Caco-2 (cell line): ENCODE measurements around the gene NCKAP5. TPM values are rescaled to one million over a fixed set of nuclear protein-coding genes. Genes with fewer than 3 reads are reported as not detected.

Experiments
- BruUV-seq: library from RNA; stranded (reverse); fragments of 400-500 nt; replicated peaks from 2 replicates; lab custom pipeline; 2021; lab: Mats Ljungman, UMichigan
- CTCF ChIA-PET: fragments of 300-600 bp; sonication (Branson Sonifier 250); formaldehyde crosslinking; loops from one replicate; lab custom pipeline; 2022; ENCODE audit warnings: antibody characterized with exemption; lab: Charles Lee
- POLR2A ChIA-PET: fragments of 300-600 bp; sonication (Branson Sonifier 250); formaldehyde crosslinking; loops from one replicate; lab custom pipeline; 2022; ENCODE audit warnings: antibody characterized with exemption; lab: Charles Lee
- DNase-seq, 2 experiments: peaks; one replicate each; pipeline versions ENCODE4 v3.0.0 to v3.0.0-alpha.2; 2020 to 2022
- H3K27me3 ChIP-seq: replicated peaks from 2 replicates; pipeline ENCODE4 v1.6.0; 2011; ENCODE audit warnings: low read length; ENCODE audit not compliant: control insufficient read depth, insufficient read depth
- H3K36me3 ChIP-seq: 2 replicates; pipeline ENCODE4 v1.5.1; 2011; ENCODE audit warnings: low read length; ENCODE audit not compliant: control insufficient read depth, insufficient read depth
- H3K4me1 ChIP-seq: fragments of 250-450 bp; sonication (Bioruptor Pico); 2 replicates; pipeline ENCODE4 v1.5.1; 2020; ENCODE audit warnings: mild to moderate bottlenecking
- H3K4me3 ChIP-seq: 2 replicates; pipeline ENCODE4 v1.5.1; 2011; ENCODE audit warnings: low read depth, mild to moderate bottlenecking, control low read depth, low read length
- H3K9me3 ChIP-seq: fragments of 250-450 bp; sonication (Bioruptor Pico); 2 replicates; pipeline ENCODE4 v1.5.1; 2020; ENCODE audit warnings: mild to moderate bottlenecking, moderate library complexity
- H3K27ac Mint-ChIP-seq: one replicate; pipeline ENCODE4 v1.8.0; 2022; ENCODE audit warnings: mixed read lengths; ENCODE audit not compliant: unreplicated experiment
- H3K27me3 Mint-ChIP-seq: one replicate; pipeline ENCODE4 v1.8.0; 2022; ENCODE audit warnings: mixed read lengths; ENCODE audit not compliant: insufficient read depth, unreplicated experiment
- H3K36me3 Mint-ChIP-seq: one replicate; pipeline ENCODE4 v1.8.0; 2022; ENCODE audit warnings: mild to moderate bottlenecking, mixed read lengths; ENCODE audit not compliant: insufficient read depth, unreplicated experiment
- H3K4me1 Mint-ChIP-seq: one replicate; pipeline ENCODE4 v1.8.0; 2022; ENCODE audit warnings: low read depth, mixed read lengths; ENCODE audit not compliant: unreplicated experiment
- H3K4me3 Mint-ChIP-seq: one replicate; pipeline ENCODE4 v1.8.0; 2022; ENCODE audit warnings: mild to moderate bottlenecking, moderate library complexity, mixed read lengths; ENCODE audit not compliant: unreplicated experiment
- H3K9me3 Mint-ChIP-seq: one replicate; pipeline ENCODE4 v1.8.0; 2022; ENCODE audit warnings: mixed read lengths; ENCODE audit not compliant: unreplicated experiment
- CTCF ChIP-seq, 2 experiments: fragments of 200-600 bp in 1 of 2; IDR thresholded peaks; 1 replicate in 1 of 2; 2 replicates in 1 of 2; pipeline versions ENCODE4 v1.5.1 to v1.8.0; 2011 to 2022; ENCODE audit warnings: antibody characterized with exemption in 1 of 2, control low read depth in 1 of 2, inconsistent platforms in 1 of 2, low read depth in 1 of 2, low read length in 1 of 2, mild to moderate bottlenecking in 1 of 2, moderate library complexity in 1 of 2; ENCODE audit not compliant: insufficient read depth in 1 of 2, severe bottlenecking in 1 of 2, unreplicated experiment in 1 of 2
- intact Hi-C: fragments of 100-400 bp; cut with micrococcal nuclease; formaldehyde crosslinking; loops from one replicate; pipeline ENCODE4 v1.10.0; 2022; ENCODE audit not compliant: unreplicated experiment
- total RNA-seq: library from RNA; stranded (reverse); gene quantifications from 2 replicates; pipeline ENCODE4 v1.2.3, GENCODE V29; 2022

NCKAP5 gene
- total RNA-seq, 1 experiment from 2014 or later = 3.8 TPM

- DNase-seq = no peak
- no peak overlapping the region for H3K4me3 Mint-ChIP-seq
- Histone ChIP-seq H3K27me3 (no peaks in the 10 kb centered on the region), H3K9me3 (no peaks in the 10 kb centered on the region), H3K36me3 (no peaks in the 10 kb centered on the region), H3K4me1 (peaks cover 5% of the 10 kb centered on the region; the same call in 1 of the 2 replicates), H3K4me3 (no peak overlapping the region)
- no peak overlapping the region for H3K27ac Mint-ChIP-seq
- intact Hi-C loops = loop anchor here (1.0 kb wide), 1 partner anchor 28 kb away; no protein-coding TSS in a partner anchor
- no peak for TF ChIP-seq CTCF (IDR thresholded peaks at IDR 0.05; ENCODE audit: insufficient read depth in 1 of 2, low read depth in 1 of 2, low read length in 1 of 2, severe bottlenecking in 1 of 2, unreplicated experiment in 1 of 2)
- ChIA-PET CTCF (no interaction called here), POLR2A (no interaction called here)
- no TSS peak for BruUV-seq
- peaks cover 5% of the 10 kb centered on the region for H3K27me3 Mint-ChIP-seq
- peaks cover 4% of the 10 kb centered on the region for H3K4me1 Mint-ChIP-seq
- no peaks in the 10 kb centered on the region for H3K9me3 Mint-ChIP-seq
- H3K36me3 Mint-ChIP-seq = peaks cover 4% of the 10 kb centered on the region
These were observed 35.3 kb downstream of the NCKAP5 start for GRCh38 chr2:133532919-133533318.

GRCh38 chr2:133531382-133531781 is 36.9 kb downstream of the NCKAP5 start:
- ChIA-PET POLR2A (no interaction called here), CTCF (no interaction called here)
- TF ChIP-seq CTCF (IDR thresholded peaks at IDR 0.05; ENCODE audit: insufficient read depth in 1 of 2, low read depth in 1 of 2, low read length in 1 of 2, severe bottlenecking in 1 of 2, unreplicated experiment in 1 of 2) = no peak
- no peaks in the 10 kb centered on the region for H3K9me3 ChIP-seq
- H3K36me3 ChIP-seq = no peaks in the 10 kb centered on the region
- Mint-ChIP-seq H3K4me3 (no peak overlapping the region), H3K27me3 (peaks cover 2% of the 10 kb centered on the region), H3K36me3 (peaks cover 4% of the 10 kb centered on the region), H3K4me1 (peaks cover 4% of the 10 kb centered on the region), H3K9me3 (no peaks in the 10 kb centered on the region), H3K27ac (no peak overlapping the region)
- intact Hi-C loops = no loop called here
- DNase-seq = no peak
- BruUV-seq = no TSS peak
- H3K27me3 ChIP-seq = no peaks in the 10 kb centered on the region
- peaks cover 5% of the 10 kb centered on the region; the same call in 1 of the 2 replicates for H3K4me1 ChIP-seq
- no peak overlapping the region for H3K4me3 ChIP-seq

GRCh38 chr2:133530645-133531044 is 37.6 kb downstream of the NCKAP5 start:
- no peak overlapping the region for H3K4me3 ChIP-seq
- peaks cover 2% of the 10 kb centered on the region for H3K27me3 Mint-ChIP-seq
- BruUV-seq = no TSS peak
- POLR2A ChIA-PET = no interaction called here
- H3K4me3 Mint-ChIP-seq = no peak overlapping the region
- TF ChIP-seq CTCF (IDR thresholded peaks at IDR 0.05; ENCODE audit: insufficient read depth in 1 of 2, low read depth in 1 of 2, low read length in 1 of 2, severe bottlenecking in 1 of 2, unreplicated experiment in 1 of 2) = no peak
- no peak for DNase-seq
- H3K36me3 Mint-ChIP-seq = peaks cover 4% of the 10 kb centered on the region
- H3K4me1 ChIP-seq = peaks cover 5% of the 10 kb centered on the region; the same call in 1 of the 2 replicates
- H3K27me3 ChIP-seq = no peaks in the 10 kb centered on the region
- H3K27ac Mint-ChIP-seq = no peak overlapping the region
- peaks cover 4% of the 10 kb centered on the region for H3K4me1 Mint-ChIP-seq
- no peaks in the 10 kb centered on the region for H3K36me3 ChIP-seq
- CTCF ChIA-PET = no interaction called here
- no peaks in the 10 kb centered on the region for H3K9me3 Mint-ChIP-seq
- no peaks in the 10 kb centered on the region for H3K9me3 ChIP-seq
- intact Hi-C loops = no loop called here
